ENCODE data around the gene ZNF22.

ZNF22 gene

GRCh38 chr10:44963772-44964633 is 36.7 kb upstream of the ZNF22 start:
- in situ Hi-C loops (cut with HindIII; ENCODE audit: low sequenced_read_pairs), result loop anchor here (5.0 kb wide), 1 partner anchor 33 kb away; no protein-coding TSS in a partner anchor

GRCh38 chr10:44965104-44965503 is 35.6 kb upstream of the ZNF22 start:
- in situ Hi-C loops (cut with HindIII; ENCODE audit: low sequenced_read_pairs), result no loop called here

- in situ Hi-C loops (cut with HindIII; ENCODE audit: low sequenced_read_pairs), result no loop called here
Measured at GRCh38 chr10:44965651-44966097, 35.0 kb upstream of the ZNF22 start.

GRCh38 chr10:44966129-44966815 is 34.5 kb upstream of the ZNF22 start:
- in situ Hi-C loops (cut with HindIII; ENCODE audit: low sequenced_read_pairs), result no loop called here

GRCh38 chr10:44966816-44967509 is 33.8 kb upstream of the ZNF22 start:
- in situ Hi-C loops (cut with HindIII; ENCODE audit: low sequenced_read_pairs), result no loop called here

GRCh38 chr10:44967616-44968015 is 33.1 kb upstream of the ZNF22 start:
- in situ Hi-C loops (cut with HindIII; ENCODE audit: low sequenced_read_pairs), result no loop called here

- in situ Hi-C loops (cut with HindIII; ENCODE audit: low sequenced_read_pairs), result no loop called here
Measured at GRCh38 chr10:44968091-44968490, 32.6 kb upstream of the ZNF22 start.

- in situ Hi-C loops (cut with HindIII; ENCODE audit: low sequenced_read_pairs), result no loop called here
Measured at GRCh38 chr10:44968500-44969400, 32.0 kb upstream of the ZNF22 start.

- in situ Hi-C loops (cut with HindIII; ENCODE audit: low sequenced_read_pairs), result no loop called here
Measured at GRCh38 chr10:44969854-44970253, 30.9 kb upstream of the ZNF22 start.

GRCh38 chr10:44970812-44971395 is 29.8 kb upstream of the ZNF22 start:
- in situ Hi-C loops (cut with HindIII; ENCODE audit: low sequenced_read_pairs), result no loop called here

GRCh38 chr10:44971434-44971833 is 29.3 kb upstream of the ZNF22 start:
- in situ Hi-C loops (cut with HindIII; ENCODE audit: low sequenced_read_pairs), result no loop called here

- in situ Hi-C loops (cut with HindIII; ENCODE audit: low sequenced_read_pairs), result no loop called here
Measured at GRCh38 chr10:44971935-44972757, 28.6 kb upstream of the ZNF22 start.

GRCh38 chr10:44972874-44973306 is 27.8 kb upstream of the ZNF22 start:
- in situ Hi-C loops (cut with HindIII; ENCODE audit: low sequenced_read_pairs), result no loop called here

- in situ Hi-C loops (cut with HindIII; ENCODE audit: low sequenced_read_pairs), result no loop called here
Measured at GRCh38 chr10:44973323-44974081, 27.2 kb upstream of the ZNF22 start.

- in situ Hi-C loops (cut with HindIII; ENCODE audit: low sequenced_read_pairs), result no loop called here
Measured at GRCh38 chr10:44974082-44974627, 26.6 kb upstream of the ZNF22 start.

GRCh38 chr10:44974628-44975430 is 25.9 kb upstream of the ZNF22 start:
- in situ Hi-C loops (cut with HindIII; ENCODE audit: low sequenced_read_pairs), result no loop called here

Data from endothelial cell of hepatic sinusoid (primary cell).